HFF-Myc (cell line): ENCODE data around the gene TFCP2.

Source experiments
- DNase-seq: peaks from one replicate; pipeline ENCODE4 v3.0.0-alpha.2; 2011; ENCODE audit warnings: low read depth; ENCODE audit errors: extremely low read depth
- H3K4me3 ChIP-seq: replicated peaks from 2 replicates; pipeline ENCODE4 v1.5.1; 2011; ENCODE audit warnings: low read depth, mild to moderate bottlenecking, control low read depth, low read length
- CTCF ChIP-seq: IDR thresholded peaks from 2 replicates; pipeline ENCODE4 v1.5.1; 2012; ENCODE audit warnings: mild to moderate bottlenecking, low read depth, low read length, control low read depth; ENCODE audit errors: missing control alignments

TFCP2 gene

GRCh38 chr12:51077930-51078329 is 95.0 kb downstream of the TFCP2 start:
- TF ChIP-seq CTCF = no peak
- no peak for DNase-seq
- no peak overlapping the region for H3K4me3 ChIP-seq

- TF ChIP-seq CTCF = no peak
- DNase-seq = no peak
- no peak overlapping the region for H3K4me3 ChIP-seq
Measured at GRCh38 chr12:51076236-51076930, 96.6 kb downstream of the TFCP2 start.

GRCh38 chr12:51075390-51075789 is 97.5 kb downstream of the TFCP2 start:
- H3K4me3 ChIP-seq = no peak overlapping the region
- DNase-seq = no peak
- no peak for TF ChIP-seq CTCF

- TF ChIP-seq CTCF = no peak
- no peak overlapping the region for H3K4me3 ChIP-seq
- DNase-seq = no peak
Measured at GRCh38 chr12:51071663-51072062, 101.3 kb downstream of the TFCP2 start.

- TF ChIP-seq CTCF = no peak
- no peak for DNase-seq
- no peak overlapping the region for H3K4me3 ChIP-seq
Measured at GRCh38 chr12:51070004-51070403, 102.9 kb downstream of the TFCP2 start.

GRCh38 chr12:51067771-51068170 is 105.2 kb downstream of the TFCP2 start:
- no peak overlapping the region for H3K4me3 ChIP-seq
- no peak for DNase-seq
- no peak for TF ChIP-seq CTCF

- H3K4me3 ChIP-seq = no peak overlapping the region
- no peak for TF ChIP-seq CTCF
- DNase-seq = no peak
Measured at GRCh38 chr12:51067229-51067628, 105.7 kb downstream of the TFCP2 start.
